HTR-8/SVneo (cell line): ENCODE results near the gene GPR35.

Source experiments
- DNase-seq: peaks from one replicate; pipeline ENCODE4 v3.0.0; 2011; ENCODE audit warnings: low spot score, mixed read lengths; ENCODE audit not compliant: insufficient read length
- FAIRE-seq: peaks from 2 replicates; lab custom pipeline; 2011; peaks lifted over from hg19 to GRCh38; lab: Jason Lieb, UNC

The GPR35 gene

DNA sequence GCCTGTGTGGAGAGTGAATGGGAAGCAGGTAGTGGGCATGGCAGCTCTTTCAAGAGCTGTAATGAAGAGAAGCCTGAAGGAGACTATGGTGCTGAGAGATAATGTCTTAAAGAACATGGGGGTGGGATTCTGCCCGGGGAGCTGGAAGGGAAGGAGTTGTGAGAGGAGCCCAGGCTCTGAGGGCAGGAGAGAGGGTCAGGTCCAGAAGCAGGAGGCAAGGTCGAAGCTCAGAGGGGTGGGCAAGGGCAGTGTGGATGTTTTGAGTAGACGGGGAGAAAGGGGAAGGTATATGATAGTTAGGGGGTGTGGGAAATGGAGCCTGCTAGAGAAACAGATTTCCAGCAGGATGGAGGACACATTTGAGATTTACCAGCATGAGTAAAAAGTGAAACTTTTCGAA is 36.6 kb upstream of the GPR35 start:
- DNase-seq: no peak
- no peak for FAIRE-seq

- FAIRE-seq: no peak
- DNase-seq: no peak
These were observed 35.9 kb upstream of the GPR35 start for GRCh38 chr2:240589375-240589774.

GRCh38 chr2:240589850-240590525 is 35.3 kb upstream of the GPR35 start:
- DNase-seq: no peak
- no peak for FAIRE-seq

GRCh38 chr2:240590681-240591111 is 34.6 kb upstream of the GPR35 start:
- DNase-seq (no peak), FAIRE-seq (no peak)

DNA sequence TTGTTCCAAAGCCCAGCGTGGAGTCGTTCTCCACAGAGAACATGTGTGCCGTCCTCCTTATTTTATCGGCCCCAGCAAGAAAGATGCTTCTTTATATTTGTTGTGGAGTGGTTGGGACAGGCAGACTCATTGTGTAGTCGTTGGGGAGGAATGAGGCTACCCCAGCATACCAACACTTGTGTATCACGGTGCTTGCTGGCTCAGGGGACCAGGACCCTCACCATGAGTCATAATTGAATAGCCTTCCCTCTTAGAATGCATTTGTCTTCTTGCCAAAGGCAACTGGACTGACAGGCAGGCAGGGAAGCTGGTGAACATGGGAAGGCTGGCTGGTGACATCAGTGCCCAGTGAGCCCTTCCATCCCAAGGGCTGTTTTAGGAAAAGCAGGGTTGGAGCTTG is 34.1 kb upstream of the GPR35 start:
- FAIRE-seq: no peak
- DNase-seq: no peak

DNA sequence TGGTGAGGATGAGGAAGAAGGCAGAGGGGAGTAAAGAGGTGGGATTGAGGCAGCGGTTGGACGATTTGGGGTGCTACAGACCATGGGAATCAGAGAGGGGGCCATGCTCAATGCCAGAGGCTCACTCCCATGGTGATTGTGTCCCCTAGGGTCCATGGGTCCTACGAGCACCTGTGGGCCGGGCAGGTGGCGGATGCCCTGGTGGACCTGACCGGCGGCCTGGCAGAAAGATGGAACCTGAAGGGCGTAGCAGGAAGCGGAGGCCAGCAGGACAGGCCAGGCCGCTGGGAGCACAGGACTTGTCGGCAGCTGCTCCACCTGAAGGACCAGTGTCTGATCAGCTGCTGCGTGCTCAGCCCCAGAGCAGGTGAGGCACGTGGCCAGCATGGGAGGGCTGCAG is 33.5 kb upstream of the GPR35 start:
- DNase-seq: no peak
- FAIRE-seq: no peak

GRCh38 chr2:240593026-240593702 is 32.1 kb upstream of the GPR35 start:
- no peak for FAIRE-seq
- DNase-seq: no peak

- DNase-seq (no peak), FAIRE-seq (no peak)
These were observed 31.4 kb upstream of the GPR35 start for GRCh38 chr2:240593703-240594451.

GRCh38 chr2:240594511-240595380 is 30.5 kb upstream of the GPR35 start:
- DNase-seq: no peak
- no peak for FAIRE-seq

- FAIRE-seq (no peak), DNase-seq (peak; percentile 17)
These were observed 29.8 kb upstream of the GPR35 start for GRCh38 chr2:240595381-240596079.

GRCh38 chr2:240596080-240596460 is 29.2 kb upstream of the GPR35 start:
- FAIRE-seq: no peak
- no peak for DNase-seq

GRCh38 chr2:240596491-240596931 is 28.8 kb upstream of the GPR35 start:
- FAIRE-seq (no peak), DNase-seq (no peak)

DNA sequence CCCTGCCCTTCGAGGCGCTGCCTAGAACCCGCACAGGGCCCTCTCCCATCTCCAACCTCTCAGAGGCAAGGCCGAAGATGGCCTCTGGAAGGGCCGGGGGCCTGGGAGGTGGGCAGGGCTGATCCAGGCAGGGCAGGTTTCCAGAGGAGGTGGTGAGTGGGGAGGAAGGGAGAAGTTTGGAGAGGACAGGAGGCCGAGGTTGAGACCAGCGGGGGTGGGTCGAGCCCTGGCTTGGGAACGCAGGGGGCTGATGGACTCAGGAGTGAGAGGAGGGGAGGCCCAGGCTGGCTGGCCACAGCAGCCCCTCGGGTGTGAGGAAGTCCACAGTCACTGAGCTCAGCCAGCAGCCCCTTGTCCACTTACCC is 28.2 kb upstream of the GPR35 start:
- FAIRE-seq: no peak

DNA sequence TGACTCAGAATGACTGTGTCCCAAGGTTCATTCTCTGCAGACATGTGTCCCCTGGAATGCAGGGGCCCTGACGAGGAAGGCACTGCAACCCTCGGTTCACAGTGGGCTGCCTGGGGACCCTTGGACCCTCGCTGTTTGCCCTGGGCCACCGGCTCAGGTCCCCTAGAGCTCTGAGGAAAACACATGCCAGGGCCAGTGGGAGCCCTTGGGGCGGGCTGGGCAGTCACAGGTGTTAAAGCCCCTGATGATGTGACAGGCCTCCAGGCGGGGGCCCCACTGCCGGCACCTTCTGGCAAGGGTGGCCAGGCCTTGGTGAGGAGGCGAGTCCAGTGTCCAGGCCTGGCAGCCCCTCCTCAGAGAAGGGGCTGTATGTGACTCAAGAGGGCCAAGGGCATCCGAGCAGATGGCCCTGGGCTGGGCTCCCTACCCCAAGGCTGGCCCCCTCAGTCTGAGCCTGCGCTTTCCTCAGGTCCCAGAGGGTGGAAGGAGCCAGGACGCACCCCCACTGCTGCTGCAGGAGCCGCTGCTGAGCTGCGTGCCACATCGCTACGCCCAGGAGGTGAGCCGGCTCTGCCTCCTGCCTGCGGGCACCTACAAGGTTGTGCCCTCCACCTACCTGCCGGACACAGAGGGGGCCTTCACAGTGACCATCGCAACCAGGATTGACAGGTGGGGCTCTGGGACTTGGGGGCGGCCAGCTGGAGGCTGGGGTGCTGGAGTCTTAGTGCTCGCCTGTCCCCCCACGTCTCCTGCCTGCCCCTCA is 27.7 kb upstream of the GPR35 start:
- no peak for DNase-seq
- no peak for FAIRE-seq

More for the DNA sequence above, 28.2 kb upstream of the GPR35 start:
- DNase-seq: no peak

- FAIRE-seq: no peak
- DNase-seq: no peak
These were observed 26.9 kb upstream of the GPR35 start for GRCh38 chr2:240598311-240598911.

DNA sequence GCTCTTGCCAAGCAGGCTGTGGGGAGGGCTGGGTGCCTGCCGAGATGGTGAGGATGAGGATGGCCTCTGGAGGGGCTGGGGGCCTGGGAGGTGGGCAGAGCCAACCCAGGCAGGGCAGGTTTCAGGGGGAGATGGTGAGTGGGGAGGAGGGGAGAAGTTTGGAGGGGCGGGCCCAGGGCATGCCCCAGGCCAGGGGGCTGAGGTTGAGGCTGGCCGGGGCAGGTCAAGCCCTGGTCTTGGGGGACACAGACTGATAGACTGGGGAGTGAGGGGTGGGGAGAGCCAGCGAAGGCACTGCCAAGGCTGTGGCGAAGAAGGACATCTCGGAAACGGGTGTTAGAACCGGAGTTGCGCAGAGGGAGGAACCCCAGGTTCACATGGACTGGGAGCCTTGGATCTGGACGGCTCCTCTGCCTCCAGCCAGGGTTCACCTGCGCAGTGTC is 26.1 kb upstream of the GPR35 start:
- FAIRE-seq (no peak), DNase-seq (no peak)

- FAIRE-seq (no peak), DNase-seq (no peak)
These were observed 24.8 kb upstream of the GPR35 start for GRCh38 chr2:240600451-240600961.

DNA sequence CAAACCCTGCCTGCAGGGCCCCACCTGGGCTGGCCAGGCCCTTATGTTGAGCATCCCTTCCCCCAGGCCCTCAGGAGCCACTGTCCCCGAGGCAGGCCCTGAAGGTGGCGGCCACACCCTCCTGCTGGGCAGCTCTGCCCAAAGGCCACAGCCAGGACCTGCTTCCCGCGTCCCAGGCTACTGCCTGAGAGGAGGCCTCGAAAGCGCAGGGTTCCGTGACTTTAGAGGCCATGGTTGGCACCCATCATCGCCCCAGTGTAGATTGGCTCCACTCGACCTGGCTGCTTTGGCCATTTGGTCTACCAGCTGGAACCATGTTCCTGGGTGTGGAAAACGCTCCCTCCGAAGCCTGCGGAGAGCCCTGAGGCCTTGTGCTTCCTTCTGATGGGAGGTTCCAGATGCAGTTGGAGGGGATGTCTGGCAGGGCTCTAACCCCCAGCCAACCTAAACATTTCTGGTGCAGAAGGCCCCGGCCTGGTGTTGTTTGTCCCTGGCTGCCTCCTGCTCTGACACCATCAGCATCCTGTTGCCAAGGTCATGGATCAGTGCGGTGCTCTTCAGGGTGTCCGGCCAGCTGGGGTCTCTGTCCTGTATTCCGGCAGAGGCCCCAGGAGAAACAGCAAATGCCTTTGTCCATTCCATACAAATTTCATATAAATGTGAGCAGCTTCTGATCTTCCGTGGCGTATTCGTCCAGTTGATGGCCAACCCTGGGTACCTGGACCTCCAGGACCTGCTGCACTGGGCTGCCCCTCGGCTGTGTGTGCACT is 24.0 kb upstream of the GPR35 start:
- no peak for FAIRE-seq
- no peak for DNase-seq
